Liver (tissue), 9 donors: ENCODE results near the gene TMEM120B. TPM values are rescaled to one million over a fixed set of nuclear protein-coding genes. Genes with fewer than 3 reads are reported as not detected.

Source experiments
- DNase-seq: peaks from one replicate; pipeline ENCODE4 v3.0.0-alpha.2; 2017; ENCODE audit warnings: low spot score
- H3K27ac ChIP-seq, 2 donors: one replicate each; pipeline ENCODE4 v1.7.0; 2013; ENCODE audit warnings: inconsistent platforms in 2 of 2, low read length in 2 of 2, control low read depth in 1 of 2, low read depth in 1 of 2, mild to moderate bottlenecking in 1 of 2
- H3K27me3 ChIP-seq, 4 donors: one replicate each; pipeline versions ENCODE4 v1.6.1 to v1.7.0; 2013; ENCODE audit warnings: low read length in 3 of 4, inconsistent platforms in 1 of 4, mild to moderate bottlenecking in 1 of 4, moderate library complexity in 1 of 4; ENCODE audit not compliant: control insufficient read depth in 4 of 4, insufficient read depth in 4 of 4
- H3K36me3 ChIP-seq, 4 donors: one replicate each; pipeline versions ENCODE4 v1.6.1 to v1.7.0; 2013; ENCODE audit warnings: low read length in 3 of 4, mild to moderate bottlenecking in 3 of 4, low read depth in 1 of 4, moderate library complexity in 1 of 4; ENCODE audit not compliant: control insufficient read depth in 4 of 4, insufficient read depth in 3 of 4
- H3K4me1 ChIP-seq, 4 donors: one replicate each; pipeline versions ENCODE4 v1.6.1 to v1.7.0; 2013; ENCODE audit warnings: low read length in 3 of 4, mild to moderate bottlenecking in 3 of 4, moderate library complexity in 1 of 4; ENCODE audit not compliant: control insufficient read depth in 4 of 4, insufficient read depth in 4 of 4
- H3K4me3 ChIP-seq, 3 donors: one replicate each; pipeline versions ENCODE4 v1.6.1 to v1.7.0; 2013; ENCODE audit warnings: low read length in 3 of 3, control low read depth in 1 of 3, low read depth in 1 of 3, mild to moderate bottlenecking in 1 of 3
- H3K9ac ChIP-seq, 2 donors: one replicate each; pipeline ENCODE4 v1.7.0; 2013; ENCODE audit warnings: low read length in 2 of 2, mild to moderate bottlenecking in 2 of 2, moderate library complexity in 2 of 2, control low read depth in 1 of 2, low read depth in 1 of 2
- H3K9me3 ChIP-seq, 4 donors: one replicate each; pipeline versions ENCODE4 v1.6.1 to v1.7.0; 2013; ENCODE audit warnings: low read length in 3 of 4; ENCODE audit not compliant: control insufficient read depth in 4 of 4
- ATF3 ChIP-seq: IDR thresholded peaks from 2 replicates; pipeline ENCODE4 v1.6.1; 2016; ENCODE audit warnings: antibody characterized with exemption
- EGR1 ChIP-seq, 2 donors: IDR thresholded peaks; 2 replicates each; pipeline ENCODE4 v1.6.1; 2016 to 2018; ENCODE audit warnings: antibody characterized with exemption in 2 of 2, low read depth in 2 of 2
- FOXA1 ChIP-seq: IDR thresholded peaks from 2 replicates; pipeline ENCODE4 v1.6.1; 2016; ENCODE audit warnings: antibody characterized with exemption
- GABPA ChIP-seq, 2 donors: IDR thresholded peaks in 1 of 2; conservative IDR thresholded peaks in 1 of 2; 2 replicates each; pipeline ENCODE4 v1.6.1; 2016; ENCODE audit warnings: antibody characterized with exemption in 2 of 2, mild to moderate bottlenecking in 1 of 2, moderate library complexity in 1 of 2
- JUND ChIP-seq, 2 donors: IDR thresholded peaks; 2 replicates each; pipeline ENCODE4 v1.6.1; 2016; ENCODE audit warnings: antibody characterized with exemption in 2 of 2
- NR2F2 ChIP-seq: IDR thresholded peaks from 2 replicates; pipeline ENCODE4 v1.6.1; 2016; ENCODE audit warnings: antibody characterized with exemption
- REST ChIP-seq: IDR thresholded peaks from 2 replicates; pipeline ENCODE4 v1.6.1; 2016; ENCODE audit warnings: antibody characterized with exemption, mild to moderate bottlenecking
- RXRA ChIP-seq, 2 donors: IDR thresholded peaks; 2 replicates each; pipeline ENCODE4 v1.6.1; 2017 to 2018; ENCODE audit warnings: antibody characterized with exemption in 2 of 2, mild to moderate bottlenecking in 1 of 2
- SP1 ChIP-seq: IDR thresholded peaks from 2 replicates; pipeline ENCODE4 v1.6.1; 2018; ENCODE audit warnings: antibody characterized with exemption, mild to moderate bottlenecking
- WGBS: extraction: QIAGEN DNeasy Blood & Tissue Kit; methylation state at CpG from one replicate; pipeline ENCODE4 v1.1.7; 2013; 5-methylcytosine and 5-hydroxymethylcytosine counted together
- polyA plus RNA-seq, 2 donors: library from polyadenylated mRNA; stranded (reverse) in 1 of 2; unstranded in 1 of 2; fragments of 200-250 nt in 1 of 2; fragments of >200 nt in 1 of 2; fragmentation: Nextera tagmentation in 1 of 2; extraction: Ambion mirVana in 1 of 2; gene quantifications; one replicate each; pipeline versions ENCODE4 v1.2.1 to v1.2.3, GENCODE V29; 2013 to 2015
- total RNA-seq, 2 donors: library from RNA; depleted of rRNA; stranded (reverse); fragments of >200 nt; gene quantifications; one replicate each; pipeline ENCODE4 v1.2.3, GENCODE V29; 2014
- TF ChIP-seq, protein P1 (sequence below): IDR thresholded peaks from 2 replicates; pipeline ENCODE4 v1.6.1; 2016; ENCODE audit warnings: antibody characterized with exemption
- TF ChIP-seq, protein P2 (sequence below): fragments of 150-350 bp; IDR thresholded peaks from 2 replicates; pipeline ENCODE4 v1.5.1; 2017; ENCODE audit warnings: improper control_type of control experiment, low read depth, low read length; ENCODE audit not compliant: missing input control
- donor health status: healthy.
- donor health status: healthy.
- donor health status: healthy.
- donor health status: healthy.
- donor health status: healthy.

The TMEM120B gene
- total and polyA plus RNA-seq, 4 donors = 1.6 to 9.2 (median 3.4) TPM

DNA sequence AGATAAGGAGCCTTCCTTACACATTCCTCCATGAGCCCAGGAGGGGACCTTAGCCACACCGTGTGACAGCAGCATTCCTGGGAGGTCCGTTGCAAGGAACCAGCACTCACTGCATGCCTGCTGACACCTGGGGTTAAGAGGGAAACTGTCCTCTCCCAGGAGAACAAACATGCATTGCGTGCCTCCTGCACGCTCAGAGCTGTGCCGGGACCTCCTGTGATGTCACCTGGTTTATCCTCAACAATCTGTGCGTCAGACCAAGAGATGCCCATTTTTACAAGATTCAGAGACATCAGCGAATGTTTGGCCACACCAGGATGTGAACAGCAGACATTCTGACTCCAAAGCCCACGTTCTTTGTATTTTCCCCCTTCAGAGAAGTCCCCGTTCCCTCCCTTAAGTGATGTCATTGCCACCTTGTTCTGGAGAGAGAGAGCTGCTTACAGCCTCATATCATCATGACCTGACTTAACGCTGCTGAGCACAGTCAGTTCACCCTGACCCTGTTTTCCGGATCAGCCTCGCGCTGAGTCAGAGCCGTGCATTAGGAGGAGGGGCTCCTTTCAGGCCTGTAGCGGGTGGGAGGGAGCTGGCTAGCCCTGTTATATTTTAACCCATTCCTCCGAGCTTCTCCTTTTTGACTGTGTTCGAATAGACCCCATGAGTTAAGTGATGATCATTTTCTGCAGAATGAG lies 36.2 kb downstream of the TMEM120B start:
- Histone ChIP-seq H3K36me3 (peaks cover 0 to 2% (median 0%) of the 10 kb centered on the region in 4 donors), H3K9me3 (no peaks in the 10 kb centered on the region), H3K4me1 (peaks cover 0 to 14% (median 3%) of the 10 kb centered on the region in 4 donors), H3K4me3 (no peak overlapping the region), H3K9ac (no peak overlapping the region), H3K27me3 (no peaks in the 10 kb centered on the region), H3K27ac (peak overlapping the region; percentile 21 to 63)
- DNase-seq = peak; percentile 52
- WGBS = 66% methylated on average over 17 of the region's 17 CpGs
- TF ChIP-seq, protein P1, sequence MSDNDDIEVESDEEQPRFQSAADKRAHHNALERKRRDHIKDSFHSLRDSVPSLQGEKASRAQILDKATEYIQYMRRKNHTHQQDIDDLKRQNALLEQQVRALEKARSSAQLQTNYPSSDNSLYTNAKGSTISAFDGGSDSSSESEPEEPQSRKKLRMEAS = no peak
- no peak for TF ChIP-seq FOXA1
- peak in 1 of 2 donors; percentile 23 for TF ChIP-seq JUND (IDR thresholded peaks at IDR 0.05)
- TF ChIP-seq RXRA (IDR thresholded peaks at IDR 0.05) = peak in 1 of 2 donors; percentile 38
- peak; percentile 90 for TF ChIP-seq NR2F2

GRCh38 chr12:121749267-121749666 lies 36.7 kb downstream of the TMEM120B start:
- peaks cover 2 to 19% (median 6%) of the 10 kb centered on the region in 4 donors for H3K4me1 ChIP-seq
- no peaks in the 10 kb centered on the region for H3K9me3 ChIP-seq
- peaks cover 0 to 2% (median 0%) of the 10 kb centered on the region in 4 donors for H3K36me3 ChIP-seq
- H3K27me3 ChIP-seq = no peaks in the 10 kb centered on the region
- H3K4me3 ChIP-seq = no peak overlapping the region
- no peak for DNase-seq
- no peak overlapping the region for H3K9ac ChIP-seq
- TF ChIP-seq, protein P1 = no peak
- TF ChIP-seq REST = no peak
- TF ChIP-seq EGR1 (IDR thresholded peaks at IDR 0.05; ENCODE audit: low read depth in 2 of 2) = no peak
- TF ChIP-seq ATF3 = no peak
- TF ChIP-seq, protein P2, sequence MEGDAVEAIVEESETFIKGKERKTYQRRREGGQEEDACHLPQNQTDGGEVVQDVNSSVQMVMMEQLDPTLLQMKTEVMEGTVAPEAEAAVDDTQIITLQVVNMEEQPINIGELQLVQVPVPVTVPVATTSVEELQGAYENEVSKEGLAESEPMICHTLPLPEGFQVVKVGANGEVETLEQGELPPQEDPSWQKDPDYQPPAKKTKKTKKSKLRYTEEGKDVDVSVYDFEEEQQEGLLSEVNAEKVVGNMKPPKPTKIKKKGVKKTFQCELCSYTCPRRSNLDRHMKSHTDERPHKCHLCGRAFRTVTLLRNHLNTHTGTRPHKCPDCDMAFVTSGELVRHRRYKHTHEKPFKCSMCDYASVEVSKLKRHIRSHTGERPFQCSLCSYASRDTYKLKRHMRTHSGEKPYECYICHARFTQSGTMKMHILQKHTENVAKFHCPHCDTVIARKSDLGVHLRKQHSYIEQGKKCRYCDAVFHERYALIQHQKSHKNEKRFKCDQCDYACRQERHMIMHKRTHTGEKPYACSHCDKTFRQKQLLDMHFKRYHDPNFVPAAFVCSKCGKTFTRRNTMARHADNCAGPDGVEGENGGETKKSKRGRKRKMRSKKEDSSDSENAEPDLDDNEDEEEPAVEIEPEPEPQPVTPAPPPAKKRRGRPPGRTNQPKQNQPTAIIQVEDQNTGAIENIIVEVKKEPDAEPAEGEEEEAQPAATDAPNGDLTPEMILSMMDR = no peak
- TF ChIP-seq GABPA (IDR thresholded peaks at IDR 0.05 in 1 of 2, conservative IDR thresholded peaks at IDR 0.05 in 1 of 2) = no peak
- no peak for TF ChIP-seq RXRA (IDR thresholded peaks at IDR 0.05)
- no peak for TF ChIP-seq SP1
- H3K27ac ChIP-seq = peak overlapping the region in 1 of 2 donors; percentile 21
- 85% methylated on average over 10 of the region's 10 CpGs for WGBS
